Measurements from ENCODE around the gene KRT14. TPM values are rescaled to one million over a fixed set of nuclear protein-coding genes. Genes with fewer than 3 reads are reported as not detected.
"Not testable (repeated sequence)": the region's sequence is repeated elsewhere in the genome, so short reads cannot be mapped to it uniquely, and the experiment has no call there.

Gene KRT14
- total RNA-seq, 1 experiment from 2014 or later = 0.15 TPM

DNA sequence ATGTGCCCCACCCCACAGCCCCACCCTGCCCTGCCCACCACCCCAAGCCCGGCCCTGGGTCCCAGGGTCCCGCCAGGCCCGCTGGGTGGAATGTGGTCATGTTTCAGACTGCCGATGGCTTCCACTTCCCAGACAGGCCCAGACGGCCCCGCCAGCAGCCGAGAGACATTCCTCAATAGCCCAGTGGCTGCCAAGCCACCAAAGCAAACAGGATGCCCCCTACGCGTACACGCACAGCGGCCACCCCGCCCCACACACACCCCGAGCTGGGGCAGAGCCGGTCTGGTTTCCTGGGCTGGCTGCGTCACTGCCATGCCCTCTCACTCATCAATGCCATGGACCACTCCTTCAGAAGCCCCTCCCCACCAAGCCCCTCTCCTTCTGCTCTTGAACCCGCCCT is 38.9 kb upstream of the KRT14 start:
- peak; percentile 71 for DNase-seq
- CTCF ChIA-PET = no interaction called here
- Histone ChIP-seq H4K20me1 (ENCODE audit: low read length) (no peaks in the 10 kb centered on the region), H3K9ac (ENCODE audit: low read length) (peak overlapping the region; percentile 62), H3K27me3 (ENCODE audit: low read length) (no peaks in the 10 kb centered on the region), H3K4me1 (ENCODE audit: insufficient read depth, low read length) (peaks cover 14% of the 10 kb centered on the region; the same call in 1 of the 2 replicates), H3K36me3 (ENCODE audit: low read depth, low read length) (no peaks in the 10 kb centered on the region), H3K4me3 (ENCODE audit: low read length) (no peak overlapping the region), H3K4me2 (ENCODE audit: low read length) (no peak overlapping the region), H3K79me2 (ENCODE audit: low read length) (no peaks in the 10 kb centered on the region), H3K27ac (ENCODE audit: low read length) (peak overlapping the region; percentile 77), H2AFZ (ENCODE audit: low read length) (no peak overlapping the region), H3F3A (ENCODE audit: low read length, unreplicated experiment) (no peaks in the 10 kb centered on the region), H3K9me3 (ENCODE audit: low read length) (no peaks in the 10 kb centered on the region), H3K9me2 (replicated peaks; ENCODE audit: low read length) (no peaks in the 10 kb centered on the region)
- POLR2A ChIA-PET (ENCODE audit: unreplicated experiment) = no interaction called here
- BruUV-seq (replicated peaks) = no TSS peak
- intact Hi-C loops (cut with micrococcal nuclease) = no loop called here
- ATAC-seq = no peak; the same call in 1 of the 2 replicates
- TF ChIP-seq, protein P1, sequence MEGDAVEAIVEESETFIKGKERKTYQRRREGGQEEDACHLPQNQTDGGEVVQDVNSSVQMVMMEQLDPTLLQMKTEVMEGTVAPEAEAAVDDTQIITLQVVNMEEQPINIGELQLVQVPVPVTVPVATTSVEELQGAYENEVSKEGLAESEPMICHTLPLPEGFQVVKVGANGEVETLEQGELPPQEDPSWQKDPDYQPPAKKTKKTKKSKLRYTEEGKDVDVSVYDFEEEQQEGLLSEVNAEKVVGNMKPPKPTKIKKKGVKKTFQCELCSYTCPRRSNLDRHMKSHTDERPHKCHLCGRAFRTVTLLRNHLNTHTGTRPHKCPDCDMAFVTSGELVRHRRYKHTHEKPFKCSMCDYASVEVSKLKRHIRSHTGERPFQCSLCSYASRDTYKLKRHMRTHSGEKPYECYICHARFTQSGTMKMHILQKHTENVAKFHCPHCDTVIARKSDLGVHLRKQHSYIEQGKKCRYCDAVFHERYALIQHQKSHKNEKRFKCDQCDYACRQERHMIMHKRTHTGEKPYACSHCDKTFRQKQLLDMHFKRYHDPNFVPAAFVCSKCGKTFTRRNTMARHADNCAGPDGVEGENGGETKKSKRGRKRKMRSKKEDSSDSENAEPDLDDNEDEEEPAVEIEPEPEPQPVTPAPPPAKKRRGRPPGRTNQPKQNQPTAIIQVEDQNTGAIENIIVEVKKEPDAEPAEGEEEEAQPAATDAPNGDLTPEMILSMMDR (conservative IDR thresholded peaks at IDR 0.05; ENCODE audit: low read depth, low read length) = no peak
- TF ChIP-seq EZH2 (IDR thresholded peaks at IDR 0.05; ENCODE audit: low read length, unreplicated experiment) (no peak), EZH2phosphoT487 (IDR thresholded peaks at IDR 0.05; ENCODE audit: borderline replicate concordance, low read length) (no peak)

DNA sequence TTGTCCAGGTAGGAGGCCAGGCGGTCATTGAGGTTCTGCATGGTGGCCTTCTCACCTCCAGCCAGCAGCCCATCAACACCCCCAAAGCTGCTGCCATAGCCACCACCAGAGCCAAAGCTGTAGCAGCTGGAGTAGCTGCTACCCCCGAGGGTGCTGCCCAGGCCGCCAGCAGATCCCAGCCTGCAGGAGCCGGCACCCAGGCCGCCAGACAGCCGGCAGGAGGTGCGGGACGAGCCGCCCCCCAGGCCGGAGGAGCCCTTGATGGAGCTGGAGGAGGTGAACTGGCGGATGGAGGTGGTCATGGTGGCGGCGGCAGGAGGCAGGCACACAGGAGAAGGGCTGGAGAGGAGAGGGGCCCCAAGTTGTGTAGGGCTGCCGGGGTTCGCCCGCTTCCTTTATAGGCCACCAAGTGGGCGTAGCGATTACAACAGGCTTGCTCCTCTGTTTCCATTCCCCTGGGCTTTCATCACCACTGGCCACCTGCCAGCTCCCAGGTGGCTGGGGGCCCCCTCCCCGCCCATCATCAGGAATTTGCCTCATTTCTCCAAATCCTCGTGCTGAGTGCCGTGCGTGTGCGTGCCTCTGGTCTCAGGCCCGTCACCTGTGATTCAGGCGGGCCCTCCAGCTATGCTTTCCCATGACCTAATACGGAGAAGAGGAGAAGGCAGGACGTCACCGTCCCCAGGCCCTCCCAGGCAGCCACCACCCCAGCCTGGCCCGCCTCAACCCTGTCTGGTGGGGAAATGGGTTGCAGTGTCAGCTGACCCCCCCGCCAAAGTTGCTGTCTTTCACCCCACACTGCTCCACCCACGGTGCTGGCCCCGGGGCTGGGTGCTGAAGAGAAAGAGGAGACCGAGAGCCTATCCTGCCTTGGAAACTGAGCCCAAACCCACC is 37.8 kb upstream of the KRT14 start, which contains the start of gene KRT17:
TSS of gene KRT17 (minus strand) at position 368 of the 894 bp plus-strand sequence. CDS start at position 302, 66 bp downstream.
- ChIA-PET CTCF (no interaction called here), POLR2A (ENCODE audit: unreplicated experiment) (no interaction called here)
- Histone ChIP-seq H3K9me3 (ENCODE audit: low read length) (no peaks in the 10 kb centered on the region), H3K27ac (ENCODE audit: low read length) (peak within 1 kb of the TSS; percentile 77), H3K36me3 (ENCODE audit: low read depth, low read length) (no peaks in the 10 kb centered on the region), H3K9ac (ENCODE audit: low read length) (peak within 1 kb of the TSS; percentile 62), H3K4me3 (ENCODE audit: low read length) (no peak within 1 kb of the TSS), H4K20me1 (ENCODE audit: low read length) (no peaks in the 10 kb centered on the region), H3K79me2 (ENCODE audit: low read length) (no peaks in the 10 kb centered on the region), H2AFZ (ENCODE audit: low read length) (no peak within 1 kb of the TSS), H3K9me2 (replicated peaks; ENCODE audit: low read length) (no peaks in the 10 kb centered on the region), H3K4me2 (ENCODE audit: low read length) (no peak within 1 kb of the TSS), H3K27me3 (ENCODE audit: low read length) (no peaks in the 10 kb centered on the region), H3K4me1 (ENCODE audit: insufficient read depth, low read length) (peaks cover 14% of the 10 kb centered on the region; the same call in 1 of the 2 replicates), H3F3A (ENCODE audit: low read length, unreplicated experiment) (no peaks in the 10 kb centered on the region)
- no peak for ATAC-seq
- BruUV-seq (replicated peaks) = no TSS peak
- no peak for TF ChIP-seq EZH2 (IDR thresholded peaks at IDR 0.05; ENCODE audit: low read length, unreplicated experiment)
- TF ChIP-seq, protein P1 (conservative IDR thresholded peaks at IDR 0.05; ENCODE audit: low read depth, low read length) = no peak
- TF ChIP-seq EZH2phosphoT487 (IDR thresholded peaks at IDR 0.05; ENCODE audit: borderline replicate concordance, low read length) = no peak
- intact Hi-C loops (cut with micrococcal nuclease) = no loop called here
- peak; percentile 46 for DNase-seq

DNA sequence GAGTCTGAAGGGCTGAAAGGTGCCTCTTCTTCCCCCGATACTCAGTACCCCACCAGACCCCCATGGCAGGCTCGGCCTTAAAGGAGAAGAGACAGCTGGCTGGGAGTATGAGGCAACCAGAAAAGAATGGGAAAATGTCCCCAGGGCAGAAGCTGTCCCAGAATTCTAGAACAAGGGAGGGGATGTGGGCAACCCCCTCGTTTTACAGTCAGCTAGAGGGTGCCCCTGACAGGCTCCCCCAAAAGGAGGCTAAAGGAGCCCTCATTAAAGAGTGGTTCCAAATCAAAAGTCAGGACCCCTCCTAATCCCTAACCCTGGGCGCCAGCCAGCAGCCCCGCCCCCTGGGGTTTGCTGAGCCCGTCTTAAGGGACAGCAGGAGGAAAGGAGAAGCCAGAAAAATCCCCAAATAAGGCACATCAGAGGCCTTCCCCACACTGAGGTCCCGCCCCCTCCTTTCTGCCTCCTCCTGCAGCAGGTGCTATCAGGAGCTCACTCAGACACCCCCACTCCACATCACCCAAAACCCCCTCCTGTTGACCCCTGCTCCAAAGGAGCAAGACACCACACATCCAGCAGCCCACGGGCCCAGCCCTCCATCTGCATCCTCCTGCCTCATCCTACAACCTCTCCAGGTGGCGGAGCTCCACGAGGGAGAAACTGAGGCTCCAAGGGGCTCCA is 36.6 kb upstream of the KRT14 start:
- H4K20me1 ChIP-seq (ENCODE audit: low read length); BruUV-seq (replicated peaks); H3F3A ChIP-seq (ENCODE audit: low read length, unreplicated experiment); H2AFZ ChIP-seq (ENCODE audit: low read length); H3K4me3 ChIP-seq (ENCODE audit: low read length); POLR2A ChIA-PET (ENCODE audit: unreplicated experiment); H3K9me2 ChIP-seq (replicated peaks; ENCODE audit: low read length); H3K9me3 ChIP-seq (ENCODE audit: low read length); H3K36me3 ChIP-seq (ENCODE audit: low read depth, low read length); H3K4me2 ChIP-seq (ENCODE audit: low read length); CTCF ChIA-PET; intact Hi-C loops (cut with micrococcal nuclease); ATAC-seq; DNase-seq; H3K79me2 ChIP-seq (ENCODE audit: low read length); H3K9ac ChIP-seq (ENCODE audit: low read length); H3K27me3 ChIP-seq (ENCODE audit: low read length): not testable (repeated sequence)
- Histone ChIP-seq H3K27ac (ENCODE audit: low read length) (0 out of 2 replicates have a peak overlapping the region, but pooled peaks have one; percentile 5), H3K4me1 (ENCODE audit: insufficient read depth, low read length) (peaks cover 14% of the 10 kb centered on the region; the same call in 1 of the 2 replicates)

DNA sequence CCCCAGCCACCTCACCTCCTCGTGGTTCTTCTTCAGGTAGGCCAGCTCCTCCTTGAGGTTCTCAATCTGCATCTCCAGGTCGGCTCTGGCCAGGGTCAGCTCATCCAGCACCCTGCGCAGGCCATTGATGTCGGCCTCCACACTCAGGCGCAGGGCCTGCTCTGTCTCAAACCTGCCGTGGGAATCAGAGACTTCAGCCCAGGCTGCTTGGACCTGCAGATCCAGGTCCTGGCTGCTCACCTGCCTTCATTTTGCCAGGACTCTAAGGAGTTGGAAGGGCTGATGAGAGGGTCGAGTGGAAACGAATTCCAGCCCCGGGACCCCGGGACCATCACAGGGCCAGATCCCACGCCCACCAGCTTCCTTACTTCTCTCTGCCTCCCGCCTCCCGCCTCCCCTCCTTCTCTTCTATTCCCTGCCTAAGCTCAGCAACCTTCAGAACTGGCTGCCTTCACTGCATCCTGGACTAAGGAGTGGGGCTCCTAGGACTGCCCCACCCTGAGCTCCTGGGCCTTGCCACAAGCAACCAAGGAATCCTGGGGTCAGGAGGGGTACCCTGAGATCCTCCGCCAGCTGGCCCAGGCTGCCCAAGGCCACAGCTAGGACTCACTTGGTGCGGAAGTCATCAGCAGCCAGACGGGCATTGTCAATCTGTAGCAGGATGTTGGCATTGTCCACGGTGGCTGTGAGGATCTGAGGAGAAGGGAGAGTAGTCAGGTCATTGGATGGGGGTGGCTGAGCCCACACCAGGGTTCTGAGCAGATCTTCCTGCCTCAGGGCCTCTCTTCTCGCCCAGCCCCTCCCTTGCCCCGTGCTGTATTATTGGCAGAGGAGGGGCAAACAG is 35.9 kb upstream of the KRT14 start:
- H3K4me3 ChIP-seq (ENCODE audit: low read length); intact Hi-C loops (cut with micrococcal nuclease): not testable (repeated sequence)

More for the DNA sequence above, 35.9 kb upstream of the KRT14 start:
- H2AFZ ChIP-seq (ENCODE audit: low read length); H3K9me3 ChIP-seq (ENCODE audit: low read length); H4K20me1 ChIP-seq (ENCODE audit: low read length); BruUV-seq (replicated peaks); DNase-seq; H3K9me2 ChIP-seq (replicated peaks; ENCODE audit: low read length); H3K27ac ChIP-seq (ENCODE audit: low read length); CTCF ChIA-PET; H3K79me2 ChIP-seq (ENCODE audit: low read length); POLR2A ChIA-PET (ENCODE audit: unreplicated experiment); H3K4me2 ChIP-seq (ENCODE audit: low read length); H3K36me3 ChIP-seq (ENCODE audit: low read depth, low read length); H3K27me3 ChIP-seq (ENCODE audit: low read length); ATAC-seq; H3F3A ChIP-seq (ENCODE audit: low read length, unreplicated experiment); H3K9ac ChIP-seq (ENCODE audit: low read length): not testable (repeated sequence)
- H3K4me1 ChIP-seq (ENCODE audit: insufficient read depth, low read length) = peaks cover 14% of the 10 kb centered on the region; the same call in 1 of the 2 replicates
